Glutamatergic neuron (in vitro differentiated cells): ENCODE results near the gene MAP4K5. TPM values are rescaled to one million over a fixed set of nuclear protein-coding genes. Genes with fewer than 3 reads are reported as not detected.

Source experiments
- DNase-seq: peaks from one replicate; pipeline ENCODE4 v3.0.0; 2022
- H3K27ac Mint-ChIP-seq: one replicate; pipeline ENCODE4 v1.8.0; 2020; ENCODE audit warnings: mild to moderate bottlenecking, mixed read lengths, inconsistent platforms; ENCODE audit not compliant: unreplicated experiment
- H3K27me3 Mint-ChIP-seq: one replicate; pipeline ENCODE4 v1.8.0; 2020; ENCODE audit warnings: mild to moderate bottlenecking, moderate library complexity, mixed read lengths, inconsistent platforms; ENCODE audit not compliant: unreplicated experiment
- H3K36me3 Mint-ChIP-seq: one replicate; pipeline ENCODE4 v1.8.0; 2020; ENCODE audit warnings: mild to moderate bottlenecking, mixed read lengths, inconsistent platforms; ENCODE audit not compliant: unreplicated experiment
- H3K4me1 Mint-ChIP-seq: one replicate; pipeline ENCODE4 v1.8.0; 2020; ENCODE audit warnings: mild to moderate bottlenecking, low read depth, mixed read lengths, inconsistent platforms; ENCODE audit not compliant: unreplicated experiment
- H3K4me3 Mint-ChIP-seq: one replicate; pipeline ENCODE4 v1.8.0; 2020; ENCODE audit warnings: mild to moderate bottlenecking, mixed read lengths, inconsistent platforms; ENCODE audit not compliant: unreplicated experiment
- H3K9me3 Mint-ChIP-seq: one replicate; pipeline ENCODE4 v1.8.0; 2020; ENCODE audit warnings: mild to moderate bottlenecking, moderate library complexity, mixed read lengths, inconsistent platforms; ENCODE audit not compliant: unreplicated experiment
- total RNA-seq: library from RNA; stranded (reverse); fragmentation: NEBNext Ultra II Directional; extraction: Animal tissue kit (Norgen Biotek cat#: 25700); gene quantifications from one replicate; pipeline ENCODE4 v1.2.1, GENCODE V29; 2021; ENCODE audit not compliant: unreplicated experiment
- TF ChIP-seq, protein P1 (sequence below): fragments of 200-600 bp; sonication (generic); IDR thresholded peaks from one replicate; pipeline ENCODE4 v1.5.0; 2021; ENCODE audit not compliant: partially characterized antibody, unreplicated experiment

The MAP4K5 gene
- total RNA-seq, 1 donor from 2014 or later: 99.5 TPM

DNA sequence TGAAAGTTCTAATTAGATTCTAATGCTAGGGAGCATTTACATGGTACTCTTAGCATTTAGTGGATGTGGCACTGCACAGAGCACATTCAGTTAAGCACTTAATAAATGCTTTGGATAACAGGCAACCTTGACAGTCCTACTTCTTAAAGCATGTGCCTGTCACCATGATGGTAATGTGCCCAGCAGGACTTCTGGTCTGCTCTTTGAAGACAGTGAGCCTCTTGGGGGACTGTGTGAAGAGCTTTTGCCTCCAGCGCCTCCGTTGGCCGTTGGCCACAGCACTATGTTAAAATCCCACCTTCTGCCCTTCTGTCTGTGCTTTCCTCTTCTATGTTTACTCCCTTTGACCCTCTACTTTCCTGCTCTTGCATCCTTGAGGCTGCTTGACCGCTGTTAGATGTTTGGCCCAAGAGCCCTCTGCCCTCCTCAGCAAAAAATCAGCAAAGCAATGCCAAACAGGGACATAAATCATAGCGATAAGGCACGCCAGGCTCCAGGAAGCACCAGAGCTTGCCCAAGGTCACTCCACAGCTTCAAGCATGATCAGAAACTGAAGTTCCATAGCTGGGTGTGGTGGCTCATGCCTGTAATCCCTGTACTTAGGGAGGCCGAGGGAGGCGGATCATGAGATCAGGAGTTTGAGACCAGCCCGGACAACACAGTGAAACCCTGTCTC is 144.0 kb downstream of the MAP4K5 start:
- H3K27ac Mint-ChIP-seq: peak overlapping the region; percentile 9
- peaks cover 10% of the 10 kb centered on the region for H3K9me3 Mint-ChIP-seq
- no peak overlapping the region for H3K4me3 Mint-ChIP-seq
- TF ChIP-seq, protein P1, sequence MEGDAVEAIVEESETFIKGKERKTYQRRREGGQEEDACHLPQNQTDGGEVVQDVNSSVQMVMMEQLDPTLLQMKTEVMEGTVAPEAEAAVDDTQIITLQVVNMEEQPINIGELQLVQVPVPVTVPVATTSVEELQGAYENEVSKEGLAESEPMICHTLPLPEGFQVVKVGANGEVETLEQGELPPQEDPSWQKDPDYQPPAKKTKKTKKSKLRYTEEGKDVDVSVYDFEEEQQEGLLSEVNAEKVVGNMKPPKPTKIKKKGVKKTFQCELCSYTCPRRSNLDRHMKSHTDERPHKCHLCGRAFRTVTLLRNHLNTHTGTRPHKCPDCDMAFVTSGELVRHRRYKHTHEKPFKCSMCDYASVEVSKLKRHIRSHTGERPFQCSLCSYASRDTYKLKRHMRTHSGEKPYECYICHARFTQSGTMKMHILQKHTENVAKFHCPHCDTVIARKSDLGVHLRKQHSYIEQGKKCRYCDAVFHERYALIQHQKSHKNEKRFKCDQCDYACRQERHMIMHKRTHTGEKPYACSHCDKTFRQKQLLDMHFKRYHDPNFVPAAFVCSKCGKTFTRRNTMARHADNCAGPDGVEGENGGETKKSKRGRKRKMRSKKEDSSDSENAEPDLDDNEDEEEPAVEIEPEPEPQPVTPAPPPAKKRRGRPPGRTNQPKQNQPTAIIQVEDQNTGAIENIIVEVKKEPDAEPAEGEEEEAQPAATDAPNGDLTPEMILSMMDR: no peak
- no peak for DNase-seq
- H3K27me3 Mint-ChIP-seq: no peaks in the 10 kb centered on the region
- H3K36me3 Mint-ChIP-seq: no peaks in the 10 kb centered on the region
- peaks cover 22% of the 10 kb centered on the region for H3K4me1 Mint-ChIP-seq

DNA sequence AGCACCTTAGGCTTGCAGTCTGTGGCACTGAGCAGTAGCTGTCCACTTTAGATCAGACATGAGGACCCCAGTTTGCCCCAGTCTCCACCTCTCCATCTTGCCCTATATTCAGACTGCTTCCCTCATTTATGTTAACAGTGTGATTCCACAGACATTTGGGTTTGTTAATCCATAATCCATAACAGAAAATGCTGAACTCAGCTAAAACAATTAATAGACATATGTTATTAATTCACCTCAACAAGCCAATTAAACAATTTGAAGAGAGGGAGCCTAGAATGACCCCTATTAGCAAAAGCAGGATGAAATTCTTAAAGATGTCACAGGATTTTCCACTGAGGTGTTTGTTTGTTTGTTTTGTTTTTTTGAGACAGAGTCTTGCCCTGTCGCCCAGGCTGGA is 144.8 kb downstream of the MAP4K5 start:
- Mint-ChIP-seq H3K4me3 (no peak overlapping the region), H3K36me3 (no peaks in the 10 kb centered on the region), H3K27me3 (no peaks in the 10 kb centered on the region), H3K27ac (no peak overlapping the region), H3K9me3 (peaks cover 10% of the 10 kb centered on the region), H3K4me1 (peaks cover 22% of the 10 kb centered on the region)
- TF ChIP-seq, protein P1: no peak
- DNase-seq: no peak

- H3K4me1 Mint-ChIP-seq: peaks cover 23% of the 10 kb centered on the region
- no peak for DNase-seq
- TF ChIP-seq, protein P1: no peak
- H3K36me3 Mint-ChIP-seq: no peaks in the 10 kb centered on the region
- H3K4me3 Mint-ChIP-seq: peak overlapping the region; percentile 67
- H3K9me3 Mint-ChIP-seq: peaks cover 11% of the 10 kb centered on the region
- H3K27me3 Mint-ChIP-seq: no peaks in the 10 kb centered on the region
- H3K27ac Mint-ChIP-seq: peak overlapping the region; percentile 76
Measured at GRCh38 chr14:50383618-50384225, 148.6 kb downstream of the MAP4K5 start.

GRCh38 chr14:50381823-50382287 is 150.5 kb downstream of the MAP4K5 start:
- Mint-ChIP-seq H3K27me3 (no peaks in the 10 kb centered on the region), H3K9me3 (peaks cover 11% of the 10 kb centered on the region), H3K36me3 (no peaks in the 10 kb centered on the region), H3K4me3 (no peak overlapping the region), H3K27ac (no peak overlapping the region), H3K4me1 (peaks cover 30% of the 10 kb centered on the region)
- TF ChIP-seq, protein P1: no peak
- no peak for DNase-seq

DNA sequence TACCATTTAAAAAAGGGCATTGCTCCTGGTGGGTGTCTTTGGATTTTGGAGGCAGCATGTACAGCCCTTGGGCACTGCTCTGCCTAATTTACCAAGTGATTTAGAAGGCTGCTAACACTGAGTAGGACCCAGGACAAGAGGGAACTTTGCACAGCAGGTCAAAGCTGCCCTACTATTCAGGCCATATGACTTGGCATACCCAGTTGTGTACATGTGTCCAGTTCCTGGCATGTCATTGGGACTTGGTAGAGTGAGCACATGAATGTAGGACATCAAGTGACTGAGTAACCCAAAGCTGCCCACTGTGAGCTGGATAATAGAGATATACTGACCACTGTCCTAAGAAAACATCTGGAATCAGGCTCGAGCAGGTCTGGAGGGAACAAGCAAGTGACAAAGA is 151.4 kb downstream of the MAP4K5 start:
- Mint-ChIP-seq H3K4me1 (peaks cover 33% of the 10 kb centered on the region), H3K9me3 (peaks cover 11% of the 10 kb centered on the region), H3K36me3 (no peaks in the 10 kb centered on the region), H3K27ac (no peak overlapping the region), H3K27me3 (no peaks in the 10 kb centered on the region), H3K4me3 (no peak overlapping the region)
- TF ChIP-seq, protein P1: no peak
- no peak for DNase-seq
